SKM-1 (cell line): Measurements from ENCODE around the gene HYAL3.
"Not testable (repeated sequence)": the region's sequence is repeated elsewhere in the genome, so short reads cannot be mapped to it uniquely, and the experiment has no call there.

Source experiments
- DNase-seq: peaks from one replicate; lab custom pipeline; 2025; ENCODE audit not compliant: unreplicated experiment; lab: John Stamatoyannopoulos, UW

The HYAL3 gene

DNA sequence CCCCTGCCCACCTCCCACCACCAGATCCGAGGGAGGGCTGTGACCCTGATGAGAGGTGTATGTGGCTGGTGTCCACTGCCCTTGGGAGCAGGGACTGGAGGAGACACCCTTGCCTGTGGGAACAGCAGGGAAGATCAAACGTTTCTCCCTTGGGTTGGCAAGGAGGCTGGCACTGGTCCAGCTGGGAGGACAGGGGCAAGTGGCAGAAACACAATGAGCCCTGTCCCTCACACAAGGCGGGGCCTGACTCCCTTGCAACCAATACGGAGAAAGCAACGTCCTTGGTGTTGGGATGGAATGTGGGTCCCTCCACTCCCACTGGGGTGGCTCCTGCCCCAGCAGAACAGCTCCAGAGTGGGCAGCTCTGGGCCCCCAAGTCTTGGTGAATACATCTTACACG lies 18.1 kb upstream of the HYAL3 start:
- DNase-seq, result no peak

DNA sequence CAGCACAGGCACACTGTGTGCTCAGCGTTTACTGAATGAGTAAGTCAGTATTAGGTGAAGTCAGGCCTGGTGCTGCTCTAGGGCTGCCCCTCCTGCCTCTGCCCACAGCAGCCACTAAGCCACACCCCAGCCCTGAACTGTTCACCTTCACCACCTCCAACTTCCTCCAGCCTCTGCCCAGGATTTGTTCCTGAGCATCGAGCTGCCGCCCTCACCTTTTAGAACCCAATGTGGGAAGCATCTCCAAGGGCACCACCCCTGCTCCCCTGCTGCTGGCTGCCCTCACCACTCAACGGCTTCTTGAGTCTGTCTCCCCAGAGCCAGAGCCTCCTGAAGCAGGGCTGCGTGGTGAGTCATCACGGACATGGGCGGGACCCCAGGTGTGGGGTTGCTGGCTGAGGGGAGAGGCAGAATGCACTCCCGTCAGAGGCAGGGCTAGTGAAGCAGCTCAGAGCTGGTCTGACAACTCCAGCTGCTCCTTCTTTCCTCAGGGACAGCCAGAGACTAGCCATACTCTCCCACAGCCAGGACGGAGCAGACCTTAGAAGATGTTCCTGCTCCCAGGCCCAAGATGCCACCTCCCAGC lies 17.5 kb upstream of the HYAL3 start:
- no peak for DNase-seq

DNA sequence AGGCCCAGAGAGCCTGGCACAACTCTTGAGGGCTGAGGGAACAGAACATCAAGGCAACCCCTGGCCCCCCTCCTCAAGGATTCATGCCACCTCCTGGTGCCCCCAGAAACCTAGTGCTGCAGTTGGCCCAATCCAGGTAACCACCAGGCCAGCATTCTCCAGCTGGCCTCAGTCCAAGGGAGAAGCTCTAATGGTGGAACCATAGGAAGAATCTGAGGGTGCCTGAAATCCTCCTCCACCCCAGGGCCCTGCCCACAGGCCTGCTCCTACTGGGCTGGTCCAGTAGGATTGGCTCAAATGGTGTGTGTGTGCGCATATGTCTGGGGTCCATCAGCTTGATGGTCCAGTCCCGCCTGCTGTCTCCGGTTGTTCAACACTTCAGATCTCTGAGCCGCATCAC lies 15.6 kb upstream of the HYAL3 start:
- DNase-seq, result no peak

DNA sequence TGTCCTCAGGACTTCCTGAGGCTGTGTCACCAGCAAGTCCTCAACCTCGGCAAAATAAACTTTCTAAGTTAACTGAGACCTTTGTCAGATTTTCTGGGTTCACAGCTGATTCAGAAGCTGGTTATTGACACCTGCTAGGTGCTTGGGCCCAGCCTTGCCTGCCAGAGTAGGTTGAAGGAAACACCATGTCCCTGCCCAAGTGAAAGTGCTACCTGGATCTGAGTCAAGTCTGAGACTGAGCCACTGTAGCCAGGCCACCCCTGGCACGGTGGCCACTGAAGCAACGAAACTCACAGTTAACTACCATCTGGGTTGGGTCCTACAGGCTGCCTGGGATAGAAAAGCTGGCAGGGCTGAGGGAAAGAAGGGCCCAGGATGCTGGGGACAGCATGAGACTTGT lies 15.1 kb upstream of the HYAL3 start:
- no peak for DNase-seq

DNA sequence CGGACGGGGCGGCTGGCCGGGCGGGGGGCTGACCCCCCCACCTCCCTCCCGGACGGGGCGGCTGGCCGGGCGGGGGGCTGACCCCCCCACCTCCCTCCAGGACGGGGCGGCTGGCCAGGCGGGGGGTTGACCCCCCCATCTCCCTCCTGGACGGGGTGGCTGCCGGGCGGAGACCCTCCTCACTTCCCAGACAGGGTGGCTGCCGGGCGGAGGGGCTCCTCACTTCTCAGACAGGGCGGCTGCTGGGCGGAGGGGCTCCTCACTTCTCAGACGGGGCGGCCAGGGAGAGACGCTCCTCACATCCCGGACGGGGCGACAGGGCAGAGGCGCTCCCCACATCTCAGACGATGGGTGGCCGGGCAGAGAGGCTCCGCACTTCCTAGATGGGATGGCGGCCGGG lies 12.8 kb upstream of the HYAL3 start:
- DNase-seq, result not testable (repeated sequence)

DNA sequence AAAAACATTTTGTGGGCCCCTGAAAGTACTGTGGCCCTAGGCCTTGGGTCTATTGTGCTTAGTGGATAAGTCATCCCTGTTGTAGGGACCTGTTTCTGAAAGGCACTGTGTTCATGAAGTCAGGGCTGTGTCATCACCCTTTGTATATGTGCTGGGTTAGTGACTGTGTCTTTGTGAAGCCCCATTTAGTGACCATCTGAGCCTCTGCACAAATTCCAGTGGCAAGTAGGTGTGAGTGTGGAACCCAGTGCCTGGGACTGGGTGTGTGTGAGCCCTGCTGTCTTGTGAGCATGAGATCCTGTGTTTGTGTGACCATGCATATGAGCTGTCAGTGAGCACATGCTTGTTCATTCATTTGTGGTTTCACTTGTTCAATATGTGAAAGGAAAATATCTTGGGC lies 5.4 kb upstream of the HYAL3 start:
- no peak for DNase-seq

DNA sequence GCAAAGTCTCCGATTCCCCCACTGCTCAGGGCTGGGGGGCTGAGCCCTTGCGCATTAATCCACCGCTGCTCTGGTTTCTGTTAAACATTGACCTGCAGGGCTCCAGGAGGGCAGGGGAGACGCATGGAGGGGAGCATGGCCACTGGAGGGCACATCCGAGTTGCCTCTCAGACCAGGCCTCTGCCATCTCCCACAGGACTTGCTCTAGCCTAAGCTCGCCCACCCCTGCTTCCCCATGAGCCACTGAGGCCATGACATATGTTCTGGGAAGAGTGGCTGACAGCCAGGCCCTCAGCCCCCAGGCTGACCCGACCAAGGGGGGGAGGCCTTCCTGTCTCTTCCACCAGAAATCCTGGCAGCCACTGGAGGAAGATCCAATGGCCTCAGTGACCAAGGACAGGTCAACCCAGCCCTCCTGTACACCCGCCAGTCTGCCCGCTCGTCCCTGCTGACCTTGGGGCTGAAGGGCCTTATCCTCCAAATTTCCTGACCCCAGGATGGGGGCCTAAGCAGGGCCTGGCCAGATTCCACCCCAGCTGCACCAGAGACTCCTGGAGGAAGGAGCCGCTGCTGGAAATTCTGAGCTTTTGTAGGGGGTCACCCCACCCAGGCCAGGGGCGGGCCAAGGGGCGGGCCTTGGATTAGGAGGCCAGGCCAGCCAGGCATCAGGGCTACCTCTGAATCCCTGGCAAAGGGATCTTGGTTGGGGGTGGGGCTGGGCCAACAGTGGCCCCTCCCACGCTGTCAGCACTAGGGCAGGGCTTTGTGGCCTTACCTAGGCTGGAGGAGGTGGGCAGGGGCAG lies 4.0 kb upstream of the HYAL3 start, which contains the start of gene HYAL1:
Gene HYAL1 (minus strand): TSS at position 562 of the 803 bp plus-strand sequence. CDS start 618 bp downstream, outside the sequence.
- DNase-seq, result no peak

DNA sequence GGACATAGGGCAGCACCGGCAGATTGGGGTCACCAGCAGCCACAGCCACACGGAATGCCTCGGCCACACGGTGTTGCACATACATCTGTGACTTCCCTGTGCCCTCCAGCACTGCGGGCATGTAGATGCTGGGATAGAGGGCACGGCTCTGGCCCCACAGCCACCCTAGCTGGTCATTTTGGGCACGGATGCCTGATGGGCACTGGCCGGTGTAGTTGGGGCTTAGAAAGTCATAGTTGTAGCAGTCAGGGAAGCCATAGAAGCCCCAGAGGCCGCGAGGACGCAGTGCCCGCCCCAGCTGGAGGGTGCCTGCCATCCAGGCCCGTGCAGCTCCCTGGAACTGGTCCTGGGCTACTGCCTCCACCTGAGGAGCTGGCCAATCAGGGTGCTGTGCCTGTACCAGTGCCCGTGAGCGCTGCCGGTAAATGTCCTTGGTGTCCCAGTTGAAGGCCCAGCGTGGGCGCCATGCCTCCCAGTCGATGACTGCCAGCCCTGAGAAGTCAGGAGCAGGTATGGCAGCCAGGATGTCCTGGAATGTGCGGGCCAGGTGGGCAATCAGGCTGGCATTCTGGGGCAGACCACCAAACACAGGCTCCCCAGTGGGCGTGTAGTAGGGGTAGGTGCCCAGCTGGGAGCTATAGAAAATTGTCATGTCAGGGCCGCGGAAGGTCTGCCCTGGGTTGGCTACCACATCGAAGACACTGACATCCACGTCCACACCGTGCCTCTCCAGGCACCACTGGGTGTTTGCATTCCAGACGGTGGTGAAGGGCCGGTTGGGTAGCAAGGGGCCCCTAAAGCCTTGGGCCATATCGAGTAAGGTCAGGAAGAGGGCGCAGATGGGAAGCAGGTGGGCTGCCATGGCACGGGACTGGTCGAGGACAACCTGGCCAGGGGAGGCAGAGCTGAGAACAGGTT lies 3.1 kb upstream of the HYAL3 start:
- no peak for DNase-seq

DNA sequence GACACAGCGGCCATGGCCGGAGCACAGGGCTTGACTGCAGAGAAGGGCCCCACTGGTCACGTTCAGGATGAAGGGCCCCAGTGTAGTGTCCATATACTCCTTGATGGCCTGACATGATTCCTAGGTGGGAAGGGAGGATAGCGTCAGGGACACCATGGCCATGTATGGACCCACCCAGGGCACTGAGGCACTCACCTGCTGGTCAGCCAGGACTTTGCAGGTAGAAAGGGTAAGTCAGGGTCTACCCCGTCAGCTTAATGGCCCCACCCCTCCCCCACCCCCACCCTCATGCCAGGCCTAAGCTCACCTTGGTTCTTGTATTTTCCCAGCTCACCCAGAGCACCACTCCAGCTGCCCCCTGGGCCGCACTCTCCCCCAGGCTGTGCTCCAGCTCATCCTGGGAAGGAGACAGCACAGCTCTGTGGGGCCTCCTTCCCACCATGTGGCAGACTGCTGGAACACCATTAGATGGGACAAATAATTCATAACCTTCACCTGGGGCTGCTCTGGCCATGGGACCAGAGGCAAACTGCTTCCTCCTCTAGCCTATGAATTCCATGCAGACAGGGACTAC lies 1.6 kb upstream of the HYAL3 start:
- no peak for DNase-seq

DNA sequence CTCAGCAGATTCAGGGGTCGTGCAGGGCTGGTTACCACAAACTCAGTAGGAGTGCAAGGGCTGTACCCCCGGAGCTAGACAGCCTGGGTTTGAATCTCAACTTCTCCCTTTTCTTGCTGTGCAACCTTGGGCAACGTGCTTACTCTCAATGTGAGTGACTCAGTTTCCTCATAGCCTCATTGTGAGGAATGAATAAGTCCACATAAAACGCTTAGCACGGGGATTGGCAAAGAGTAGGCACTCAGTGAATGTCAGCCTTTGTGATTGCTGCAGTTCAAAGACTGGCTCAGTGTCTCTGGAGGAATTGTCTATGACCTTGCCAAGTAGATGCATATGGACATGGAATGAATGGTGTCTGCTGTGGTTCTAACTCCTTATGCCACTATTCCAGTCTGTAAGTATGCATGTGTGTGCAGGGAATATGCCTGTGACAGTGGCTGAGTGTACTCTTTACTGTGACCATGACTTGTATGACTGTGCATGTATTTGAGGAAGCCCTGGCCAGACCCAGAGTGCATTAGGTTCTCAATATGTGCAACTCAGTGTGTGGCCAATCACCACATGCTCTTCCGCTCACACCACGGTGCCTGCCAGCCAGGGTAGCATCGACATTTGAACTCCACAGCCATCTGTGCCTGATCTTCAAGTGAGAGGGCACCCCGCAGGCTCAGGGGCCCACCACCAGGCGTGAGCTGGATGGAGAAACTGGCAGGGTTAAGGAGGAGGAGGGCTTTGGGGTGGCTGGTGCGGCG lies 900 bp upstream of the HYAL3 start:
- DNase-seq, result peak; percentile 69

DNA sequence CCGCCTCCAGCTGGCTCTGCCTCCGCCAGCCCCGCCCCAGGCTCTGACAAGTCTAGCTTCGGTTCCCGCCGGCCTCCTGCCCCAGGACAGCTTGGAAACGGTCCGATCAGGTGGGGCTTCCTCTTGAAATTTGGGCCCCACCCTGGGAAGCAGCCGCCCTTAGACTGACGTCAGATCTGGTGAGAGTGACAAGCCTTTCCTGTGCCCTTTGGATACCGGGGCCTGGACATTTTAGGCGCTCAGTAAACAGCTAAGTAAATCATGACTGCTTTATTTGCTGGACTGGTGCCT lies 378 bp upstream of the HYAL3 start:
- DNase-seq, result no peak

DNA sequence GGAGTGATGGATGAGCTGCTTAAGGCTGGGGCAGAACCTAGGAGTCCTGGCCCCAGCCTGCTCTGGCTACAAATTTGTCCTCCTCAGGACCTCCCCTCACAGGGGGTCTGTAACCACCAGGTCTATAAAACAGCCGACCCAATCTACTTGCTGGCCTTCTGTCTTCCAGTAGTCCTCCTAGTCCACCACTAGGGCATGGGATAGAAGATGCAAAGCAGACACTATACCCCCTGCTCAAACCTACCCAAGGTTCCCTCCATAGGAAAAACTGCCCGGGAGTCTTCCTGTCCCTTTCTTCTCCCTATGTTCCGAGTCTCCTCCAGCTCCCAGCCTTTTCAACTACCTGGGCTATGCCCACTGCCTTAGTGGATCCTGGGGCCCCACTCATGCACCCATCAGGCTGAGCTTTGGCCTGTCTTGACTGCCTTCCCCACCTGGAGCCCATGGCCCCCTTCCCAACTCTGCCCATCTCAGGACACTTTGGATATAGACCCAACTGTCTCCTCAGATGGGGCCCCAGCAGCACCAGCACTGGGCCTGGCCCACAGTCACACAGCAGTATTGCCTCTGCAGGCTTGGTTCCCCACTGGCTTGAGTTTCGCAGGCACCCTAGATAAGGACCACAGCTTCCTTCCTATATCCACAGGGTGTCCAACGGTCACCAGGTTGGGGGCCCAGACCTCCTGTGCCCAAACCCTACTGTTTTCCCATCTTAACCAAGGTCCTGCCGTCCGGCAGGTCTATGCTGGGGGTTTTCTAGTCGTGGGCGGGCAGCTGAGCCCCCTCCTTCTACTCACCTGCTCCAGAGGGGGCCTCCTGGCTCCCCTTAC lies 1.1 kb downstream of the HYAL3 start:
- no peak for DNase-seq

DNA sequence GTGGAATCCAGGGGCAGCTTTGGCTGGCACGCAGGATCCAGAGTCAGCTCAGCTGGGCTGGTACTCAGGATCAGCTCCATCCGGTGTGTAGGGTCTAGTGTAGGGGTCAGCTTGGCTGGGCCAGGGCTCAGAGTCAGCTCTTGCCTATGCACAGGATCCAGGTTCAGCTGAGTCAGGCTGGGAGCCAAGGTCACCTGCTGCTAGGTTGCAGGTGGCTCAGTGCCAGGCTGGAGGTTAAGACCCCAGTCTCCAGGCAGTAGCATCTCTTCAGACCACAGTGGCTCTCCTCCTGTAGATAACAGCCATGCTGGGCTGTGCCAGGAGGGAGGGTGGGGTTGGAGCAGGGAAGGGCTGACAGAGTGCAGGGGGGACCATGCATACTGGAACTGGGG lies 1.8 kb downstream of the HYAL3 start:
- no peak for DNase-seq

DNA sequence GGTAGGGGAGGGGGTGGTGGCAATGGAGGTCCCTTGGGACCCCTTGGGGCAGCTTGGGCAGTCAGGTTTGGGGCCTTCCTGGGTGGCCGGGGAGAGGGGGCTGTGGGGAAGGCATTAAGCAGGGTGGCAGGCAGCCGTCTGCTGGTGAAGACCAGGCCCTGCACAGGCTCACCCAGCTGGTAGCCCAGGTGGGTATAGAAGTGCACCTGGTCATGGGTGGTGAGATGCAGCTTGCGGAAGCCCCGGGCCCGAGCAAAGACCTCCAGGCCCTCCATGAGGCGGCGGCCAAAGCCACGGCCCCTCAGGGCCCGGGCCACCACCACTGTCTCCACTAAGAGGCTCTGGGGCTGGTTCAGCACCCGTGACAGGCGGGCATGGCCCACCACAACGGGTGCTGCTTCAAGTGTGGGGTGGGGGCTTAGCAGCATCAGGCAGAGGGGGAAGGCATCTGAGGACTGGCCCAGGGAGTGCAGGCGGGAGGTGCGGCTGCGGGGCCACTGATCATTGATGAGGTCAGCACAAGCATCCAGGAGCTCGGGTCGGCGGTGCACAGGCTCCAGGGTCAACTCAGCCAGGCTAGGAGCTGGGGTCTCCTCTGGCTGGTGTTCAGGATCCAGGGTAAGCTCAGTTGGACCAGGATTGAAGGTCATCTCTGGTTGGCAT lies 2.4 kb downstream of the HYAL3 start:
- DNase-seq, result no peak

DNA sequence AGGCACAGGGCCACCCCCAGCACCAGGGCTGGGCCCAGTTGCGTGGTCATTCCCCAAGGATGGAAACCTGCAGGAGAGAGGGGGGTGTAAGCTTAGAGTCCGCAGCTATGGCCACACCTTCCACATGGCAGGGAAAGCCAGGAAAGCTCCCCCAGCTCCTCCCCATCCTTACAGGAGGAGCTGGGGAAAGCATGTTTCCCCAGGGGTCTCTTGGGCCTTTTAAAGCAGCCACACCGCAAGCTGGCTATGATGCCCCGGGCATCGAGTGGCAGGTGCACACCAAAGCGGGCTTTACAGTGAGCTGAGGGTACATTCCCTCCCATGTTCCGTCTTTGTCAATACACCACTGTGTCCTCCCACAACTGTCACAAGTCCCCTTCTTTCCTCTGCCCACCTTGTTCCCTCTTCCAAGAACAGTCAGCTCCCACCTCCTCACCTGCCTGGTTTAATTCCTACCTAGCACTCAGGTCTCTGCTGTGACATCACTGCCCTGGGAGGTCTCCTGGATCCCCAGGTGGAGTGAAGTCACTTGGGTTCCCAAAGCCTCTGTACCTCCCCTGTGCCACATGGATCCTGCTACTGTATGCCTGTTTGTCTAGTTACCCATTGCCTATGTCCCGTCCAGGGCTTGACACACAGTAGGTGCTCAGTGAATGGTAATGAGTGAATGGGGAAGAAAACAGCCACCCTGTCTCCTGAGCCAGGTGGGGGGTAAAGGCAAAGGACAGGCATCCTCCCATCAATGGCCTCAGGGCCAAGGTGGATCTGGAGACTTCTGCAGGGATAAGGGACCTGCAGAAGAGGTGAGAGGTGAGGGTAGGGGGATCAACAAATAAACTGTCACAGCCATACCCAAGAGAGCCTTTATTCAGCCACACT lies 3.4 kb downstream of the HYAL3 start:
- no peak for DNase-seq

DNA sequence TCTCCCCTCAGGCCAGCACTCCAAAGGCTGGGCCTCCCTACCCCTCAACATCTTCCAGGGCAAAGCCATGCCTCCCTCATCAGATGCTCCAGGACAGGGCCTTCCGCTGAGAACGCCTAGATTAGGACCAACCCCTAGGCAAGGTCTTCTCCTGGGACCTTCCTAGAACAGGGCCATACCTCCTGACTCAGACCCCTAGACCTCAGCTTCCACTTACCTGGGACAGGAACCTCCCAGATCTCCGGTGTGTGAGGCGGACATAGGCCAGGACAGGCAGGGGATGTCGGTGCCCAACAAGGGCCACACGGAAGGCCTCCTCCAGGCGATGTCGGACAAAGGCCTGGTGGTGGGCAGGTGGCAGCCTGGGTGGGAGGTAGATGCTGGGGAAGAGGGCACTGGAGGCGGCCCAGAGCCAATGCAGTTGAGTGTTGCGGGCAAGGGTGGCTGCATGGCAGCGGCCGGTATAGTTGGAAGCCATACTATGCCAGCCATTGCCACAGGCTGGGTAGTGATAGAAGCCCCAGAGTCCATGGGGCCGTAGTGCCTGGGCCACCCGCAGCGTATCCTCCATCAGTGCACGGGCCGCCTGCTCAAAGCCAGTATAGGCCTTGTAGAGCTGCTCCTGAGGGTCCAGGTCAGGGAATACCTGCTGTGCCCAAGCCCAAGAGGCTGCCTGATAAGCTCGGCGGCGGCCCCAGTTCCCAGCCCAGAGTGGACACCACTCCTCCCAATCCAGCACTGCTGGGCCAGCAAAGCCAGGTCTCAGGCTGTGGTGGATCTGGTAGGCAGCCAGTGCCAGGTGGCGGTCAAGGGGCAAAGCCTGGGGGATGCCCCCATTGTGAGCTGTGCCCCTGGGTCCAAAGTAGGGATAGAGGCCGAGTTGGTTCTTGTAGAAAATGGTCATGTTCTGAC lies 4.5 kb downstream of the HYAL3 start:
- DNase-seq, result no peak

DNA sequence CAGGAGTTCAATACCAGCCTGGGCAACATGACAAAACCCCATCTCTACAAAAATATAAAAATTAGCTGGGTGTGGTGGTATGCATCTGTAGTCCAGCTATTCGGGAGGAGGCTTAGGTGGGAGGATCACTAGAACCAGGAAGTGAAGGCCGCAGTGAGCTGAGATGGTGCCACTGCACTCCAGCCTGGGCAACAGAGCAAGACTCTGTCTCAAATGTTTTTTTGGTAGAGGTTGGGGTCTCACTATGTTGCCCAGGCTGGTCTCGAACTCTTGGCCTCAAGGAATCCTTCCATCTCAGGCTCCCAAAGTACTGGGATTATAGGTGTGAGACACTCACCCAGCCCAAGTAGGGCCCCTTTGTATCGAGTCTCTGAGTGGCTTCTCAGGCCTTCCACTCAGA lies 5.1 kb downstream of the HYAL3 start:
- DNase-seq, result no peak
